ENCODE data around the gene JCHAIN. TPM values are rescaled to one million over a fixed set of nuclear protein-coding genes. Genes with fewer than 3 reads are reported as not detected.

Gene JCHAIN
- total and polyA plus RNA-seq, 2 of the 13 experiments (the other 11 are each of a cell fraction or from before 2014, with no cell fraction given), result not detected

- TF ChIP-seq ZNF318 (CRISPR knock-in tag; IDR thresholded peaks at IDR 0.05) (no peak), MTF2 (CRISPR knock-in tag; IDR thresholded peaks at IDR 0.05; ENCODE audit: borderline replicate concordance) (no peak), ZNF30 (CRISPR knock-in tag; IDR thresholded peaks at IDR 0.05) (no peak), ZMAT3 (CRISPR knock-in tag; conservative IDR thresholded peaks at IDR 0.05) (no peak), AFF4 (CRISPR knock-in tag; IDR thresholded peaks at IDR 0.05) (no peak), POLR2A (IDR thresholded peaks at IDR 0.05; ENCODE audit: insufficient read depth in 1 of 2, low read depth in 2 of 2, low read length in 2 of 2) (no peak), NR0B2 (CRISPR knock-in tag; IDR thresholded peaks at IDR 0.05) (no peak), ZNF607 (CRISPR knock-in tag; IDR thresholded peaks at IDR 0.05; ENCODE audit: borderline replicate concordance) (no peak), BCL6 (CRISPR knock-in tag; IDR thresholded peaks at IDR 0.05) (no peak), ZNF800 (CRISPR knock-in tag; IDR thresholded peaks at IDR 0.05) (no peak), TFDP2 (CRISPR knock-in tag; IDR thresholded peaks at IDR 0.05) (no peak)
These were observed 48.0 kb upstream of the JCHAIN start (continued) for GRCh38 chr4:70714079-70714887.
